MCF 10A (cell line): ENCODE data around the gene TBC1D10A. TPM values are rescaled to one million over a fixed set of nuclear protein-coding genes. Genes with fewer than 3 reads are reported as not detected.

Source experiments
- BruUV-seq: library from RNA; stranded (reverse); fragments of 400-500 nt; replicated peaks from 2 replicates; lab custom pipeline; 2021; lab: Mats Ljungman, UMichigan
- CTCF ChIA-PET: fragments of 300-600 bp; sonication (Branson Sonifier 250); formaldehyde crosslinking; extraction: SDS; loops from one replicate; lab custom pipeline; 2021; ENCODE audit warnings: antibody characterized with exemption, inconsistent platforms; lab: Yijun Ruan, JAX
- POLR2A ChIA-PET: fragments of 300-600, 350-650 bp; sonication (Branson Sonifier 250); formaldehyde crosslinking; extraction: SDS; loops from one replicate; lab custom pipeline; 2020; ENCODE audit warnings: antibody characterized with exemption, inconsistent platforms; lab: Yijun Ruan, JAX
- DNase-seq: peaks from one replicate; pipeline ENCODE4 v3.0.0-alpha.2; 2018; ENCODE audit not compliant: unreplicated experiment
- H3K27ac Mint-ChIP-seq: one replicate; pipeline ENCODE4 v1.8.0; 2022; ENCODE audit warnings: mild to moderate bottlenecking, low read depth, mixed read lengths; ENCODE audit not compliant: unreplicated experiment
- H3K27me3 Mint-ChIP-seq: one replicate; pipeline ENCODE4 v1.8.0; 2022; ENCODE audit warnings: mixed read lengths; ENCODE audit not compliant: insufficient read depth, unreplicated experiment
- H3K36me3 Mint-ChIP-seq: one replicate; pipeline ENCODE4 v1.8.0; 2022; ENCODE audit warnings: mild to moderate bottlenecking, moderate library complexity, mixed read lengths; ENCODE audit not compliant: insufficient read depth, unreplicated experiment
- H3K4me1 Mint-ChIP-seq: one replicate; pipeline ENCODE4 v1.8.0; 2022; ENCODE audit warnings: mixed read lengths; ENCODE audit not compliant: insufficient read depth, unreplicated experiment
- H3K4me3 Mint-ChIP-seq: one replicate; pipeline ENCODE4 v1.8.0; 2022; ENCODE audit warnings: mild to moderate bottlenecking, moderate library complexity, mixed read lengths; ENCODE audit not compliant: unreplicated experiment
- H3K9me3 Mint-ChIP-seq: one replicate; pipeline ENCODE4 v1.8.0; 2022; ENCODE audit warnings: mixed read lengths; ENCODE audit not compliant: unreplicated experiment
- intact Hi-C: fragments of 100-400 bp; cut with micrococcal nuclease; formaldehyde crosslinking; loops from 2 replicates; pipeline ENCODE4 v1.14.1; 2022
- total RNA-seq: library from RNA; stranded (reverse); gene quantifications from 2 replicates; pipeline ENCODE4 v1.2.3, GENCODE V29; 2022
- TF ChIP-seq, protein P1 (sequence below): fragments of 200-600 bp; IDR thresholded peaks from one replicate; pipeline ENCODE4 v1.8.0; 2022; ENCODE audit warnings: antibody characterized with exemption, mild to moderate bottlenecking; ENCODE audit not compliant: unreplicated experiment

Gene TBC1D10A
- total RNA-seq, 1 experiment from 2014 or later: 11.1 TPM

DNA sequence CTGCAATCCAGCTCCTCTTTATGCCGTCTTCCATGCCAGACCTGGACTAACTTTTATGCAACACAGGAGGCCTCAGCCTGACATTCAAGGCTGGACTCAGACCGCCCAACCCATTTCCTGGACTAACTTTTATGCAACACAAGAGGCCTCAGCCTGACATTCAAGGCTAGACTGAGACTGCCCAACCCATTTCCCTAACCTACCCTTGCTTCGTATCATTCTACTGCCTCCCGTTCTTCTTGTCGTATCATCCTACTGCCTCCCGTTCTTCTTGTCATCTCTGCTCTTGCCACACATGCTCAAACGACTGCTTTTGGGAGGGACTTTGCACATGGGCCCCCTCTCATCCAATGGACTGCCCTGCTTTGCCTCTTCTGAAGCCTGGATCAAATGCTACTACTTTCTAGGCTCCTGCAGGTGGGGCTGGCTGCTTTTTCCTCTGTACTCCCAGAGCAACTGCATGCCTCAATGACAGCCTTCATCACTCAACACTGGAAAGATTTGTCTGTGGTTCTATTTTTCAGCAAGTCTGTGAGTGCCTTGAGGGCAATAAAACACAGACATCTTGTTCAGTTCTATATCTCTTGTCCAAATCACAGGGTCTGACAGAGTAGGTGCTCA lies 7.8 kb downstream of the TBC1D10A start:
- H3K4me3 Mint-ChIP-seq: no peak overlapping the region
- peaks cover 14% of the 10 kb centered on the region for H3K4me1 Mint-ChIP-seq
- TF ChIP-seq, protein P1, sequence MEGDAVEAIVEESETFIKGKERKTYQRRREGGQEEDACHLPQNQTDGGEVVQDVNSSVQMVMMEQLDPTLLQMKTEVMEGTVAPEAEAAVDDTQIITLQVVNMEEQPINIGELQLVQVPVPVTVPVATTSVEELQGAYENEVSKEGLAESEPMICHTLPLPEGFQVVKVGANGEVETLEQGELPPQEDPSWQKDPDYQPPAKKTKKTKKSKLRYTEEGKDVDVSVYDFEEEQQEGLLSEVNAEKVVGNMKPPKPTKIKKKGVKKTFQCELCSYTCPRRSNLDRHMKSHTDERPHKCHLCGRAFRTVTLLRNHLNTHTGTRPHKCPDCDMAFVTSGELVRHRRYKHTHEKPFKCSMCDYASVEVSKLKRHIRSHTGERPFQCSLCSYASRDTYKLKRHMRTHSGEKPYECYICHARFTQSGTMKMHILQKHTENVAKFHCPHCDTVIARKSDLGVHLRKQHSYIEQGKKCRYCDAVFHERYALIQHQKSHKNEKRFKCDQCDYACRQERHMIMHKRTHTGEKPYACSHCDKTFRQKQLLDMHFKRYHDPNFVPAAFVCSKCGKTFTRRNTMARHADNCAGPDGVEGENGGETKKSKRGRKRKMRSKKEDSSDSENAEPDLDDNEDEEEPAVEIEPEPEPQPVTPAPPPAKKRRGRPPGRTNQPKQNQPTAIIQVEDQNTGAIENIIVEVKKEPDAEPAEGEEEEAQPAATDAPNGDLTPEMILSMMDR: no peak
- ChIA-PET POLR2A (no interaction called here), CTCF (interaction anchor here (0.7 to 2.0 kb wide), 4 partner anchors 8 to 211 kb away, joined by 3 to 7 read pairs (median 4); partner anchors contain the start of gene TBC1D10A)
- H3K9me3 Mint-ChIP-seq: no peaks in the 10 kb centered on the region
- H3K27ac Mint-ChIP-seq: no peak overlapping the region
- BruUV-seq: no TSS peak
- H3K27me3 Mint-ChIP-seq: no peaks in the 10 kb centered on the region
- DNase-seq: no peak
- intact Hi-C loops: no loop called here
- peaks cover 4% of the 10 kb centered on the region for H3K36me3 Mint-ChIP-seq

DNA sequence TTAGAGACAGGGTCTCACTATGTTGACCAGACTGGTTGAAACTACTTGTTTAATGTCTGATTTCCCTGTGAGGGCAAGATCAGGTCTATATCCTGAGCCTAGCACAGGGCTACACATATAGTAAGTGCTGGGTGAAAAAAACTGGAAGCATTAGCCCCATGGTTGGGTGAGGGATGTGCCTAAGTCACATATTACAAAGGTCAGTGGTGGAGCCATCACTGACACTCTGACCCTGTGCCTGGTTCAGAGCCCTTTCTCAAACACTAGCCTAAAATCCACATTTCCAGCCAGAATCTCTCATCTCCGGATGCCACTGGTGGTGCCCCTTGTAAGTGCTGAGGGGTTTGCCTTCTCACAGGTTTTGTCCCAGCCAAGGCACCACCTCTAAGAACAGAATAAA lies 9.0 kb downstream of the TBC1D10A start:
- no peak for DNase-seq
- intact Hi-C loops: no loop called here
- TF ChIP-seq, protein P1: no peak
- ChIA-PET CTCF (interaction anchor here (0.7 to 2.0 kb wide), 4 partner anchors 9 to 113 kb away, joined by 3 to 7 read pairs (median 4); partner anchors contain the start of gene TBC1D10A), POLR2A (interaction anchor here (1.4 kb wide), 1 partner anchor 10 kb away, joined by 7 read pairs; the partner anchor contains the start of gene TBC1D10A)
- Mint-ChIP-seq H3K4me3 (no peak overlapping the region), H3K4me1 (peaks cover 22% of the 10 kb centered on the region), H3K27ac (no peak overlapping the region), H3K9me3 (no peaks in the 10 kb centered on the region), H3K27me3 (no peaks in the 10 kb centered on the region), H3K36me3 (peaks cover 4% of the 10 kb centered on the region)
- no TSS peak for BruUV-seq

DNA sequence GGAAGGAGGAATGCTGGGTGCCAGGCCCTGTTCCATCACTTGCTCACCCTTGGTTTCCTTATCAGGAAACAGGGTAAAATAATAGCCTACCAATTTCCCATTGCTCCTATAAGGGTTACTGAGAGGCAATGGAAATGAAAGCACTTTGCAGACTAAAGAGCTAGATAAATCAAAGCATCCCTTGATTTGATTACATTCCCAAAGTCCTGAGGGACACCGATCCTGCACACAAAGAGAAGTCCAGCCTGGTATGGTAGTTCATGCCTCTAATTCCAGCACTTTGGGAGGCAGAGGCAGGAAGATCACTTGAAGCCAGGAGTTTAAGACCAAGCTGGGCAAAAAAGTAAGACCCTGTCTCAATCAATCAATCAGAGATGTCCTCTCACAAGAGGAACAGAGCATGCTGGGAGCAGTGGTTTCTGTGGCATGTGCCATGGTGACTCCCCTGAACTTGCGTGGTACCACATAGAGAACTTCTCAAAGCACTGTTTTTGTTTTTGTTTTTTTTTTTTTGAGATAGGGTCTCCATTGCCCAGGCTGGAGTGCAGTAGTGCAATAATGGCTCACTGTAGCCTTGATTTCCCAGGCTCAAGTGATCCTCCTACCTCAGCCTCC lies 10.7 kb downstream of the TBC1D10A start:
- ChIA-PET CTCF (interaction anchor here (0.6 to 1.5 kb wide), 3 partner anchors 47 to 208 kb away, joined by 3 read pairs; no protein-coding TSS in a partner anchor), POLR2A (interaction anchor here (0.6 to 6.4 kb wide), 3 partner anchors 8 to 1032 kb away, joined by 3 to 36 read pairs (median 7); partner anchors contain the start of gene TBC1D10A)
- BruUV-seq: no TSS peak
- intact Hi-C loops: no loop called here
- Mint-ChIP-seq H3K27ac (no peak overlapping the region), H3K4me3 (no peak overlapping the region), H3K27me3 (no peaks in the 10 kb centered on the region), H3K36me3 (peaks cover 4% of the 10 kb centered on the region), H3K4me1 (peaks cover 38% of the 10 kb centered on the region), H3K9me3 (no peaks in the 10 kb centered on the region)
- no peak for DNase-seq
- TF ChIP-seq, protein P1: no peak

DNA sequence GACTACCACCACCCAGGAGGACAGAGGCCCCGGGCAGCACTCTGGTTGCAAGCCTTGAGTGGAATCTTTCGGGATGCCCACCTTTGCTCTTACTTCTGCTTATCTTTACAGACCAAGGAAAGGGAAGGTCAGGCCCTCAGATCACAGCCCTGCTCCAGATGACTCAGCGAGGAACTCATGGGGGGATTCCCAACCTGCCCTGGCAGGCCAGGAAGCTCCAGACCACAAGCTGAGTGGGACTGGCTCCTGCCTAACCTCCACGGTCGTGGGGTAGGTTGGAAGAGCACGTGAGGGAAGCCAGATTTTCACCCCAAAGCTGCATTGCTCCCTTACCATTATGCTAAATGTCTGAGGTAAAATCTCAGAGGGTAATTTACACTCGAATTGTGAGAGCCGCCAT lies 11.8 kb downstream of the TBC1D10A start:
- Mint-ChIP-seq H3K4me3 (no peak overlapping the region), H3K27me3 (no peaks in the 10 kb centered on the region), H3K4me1 (peaks cover 48% of the 10 kb centered on the region), H3K36me3 (peaks cover 4% of the 10 kb centered on the region), H3K27ac (no peak overlapping the region), H3K9me3 (no peaks in the 10 kb centered on the region)
- DNase-seq: no peak
- ChIA-PET POLR2A (interaction anchor here (4.5 to 6.4 kb wide), 2 partner anchors 9 to 13 kb away, joined by 31 to 36 read pairs; partner anchors contain the start of gene TBC1D10A), CTCF (interaction anchor here (0.6 to 0.9 kb wide), 2 partner anchors 16 to 69 kb away, joined by 3 read pairs; no protein-coding TSS in a partner anchor)
- TF ChIP-seq, protein P1: no peak
- intact Hi-C loops: no loop called here
- no TSS peak for BruUV-seq
